Astrocyte (in vitro differentiated cells and primary cell): ENCODE measurements around the gene EPB41L4B. TPM values are rescaled to one million over a fixed set of nuclear protein-coding genes. Genes with fewer than 3 reads are reported as not detected.

Experiments used
- DNase-seq: peaks from one replicate; pipeline ENCODE4 v3.0.0-alpha.2; 2010; ENCODE audit warnings: low read depth
- FAIRE-seq: peaks from 2 replicates; lab custom pipeline; 2011; peaks lifted over from hg19 to GRCh38; lab: Jason Lieb, UNC
- H2AFZ ChIP-seq: 2 replicates; pipeline ENCODE4 v1.6.0; 2012; ENCODE audit warnings: low read depth, low read length, inconsistent platforms
- H3K27ac ChIP-seq: 2 replicates; pipeline ENCODE4 v1.5.1; 2011; ENCODE audit warnings: low read depth, low read length, inconsistent platforms
- H3K27me3 ChIP-seq: 2 replicates; pipeline ENCODE4 v1.6.0; 2011; ENCODE audit warnings: low read length, inconsistent platforms; ENCODE audit not compliant: insufficient read depth
- H3K36me3 ChIP-seq: 2 replicates; pipeline ENCODE4 v1.5.1; 2011; ENCODE audit warnings: low read length, inconsistent platforms; ENCODE audit not compliant: insufficient read depth
- H3K4me1 ChIP-seq: 2 replicates; pipeline ENCODE4 v1.5.1; 2011; ENCODE audit warnings: low read length, inconsistent platforms; ENCODE audit not compliant: insufficient read depth
- H3K4me2 ChIP-seq: 2 replicates; pipeline ENCODE4 v1.6.0; 2012; ENCODE audit warnings: low read length, inconsistent platforms
- H3K4me3 ChIP-seq: 2 replicates; pipeline ENCODE4 v1.5.1; 2011; ENCODE audit warnings: low read depth, mild to moderate bottlenecking, low read length, inconsistent platforms; ENCODE audit not compliant: insufficient read depth
- H3K79me2 ChIP-seq: 2 replicates; pipeline ENCODE4 v1.6.0; 2012; ENCODE audit warnings: mild to moderate bottlenecking, low read length, inconsistent platforms; ENCODE audit not compliant: insufficient read depth
- H3K9ac ChIP-seq: 2 replicates; pipeline ENCODE4 v1.6.0; 2012; ENCODE audit warnings: mild to moderate bottlenecking, low read length, inconsistent platforms
- H3K9me3 ChIP-seq: 2 replicates; pipeline ENCODE4 v1.5.1; 2012; ENCODE audit warnings: low read depth, mild to moderate bottlenecking, low read length, inconsistent platforms; ENCODE audit not compliant: insufficient read depth
- H4K20me1 ChIP-seq: 2 replicates; pipeline ENCODE4 v1.6.0; 2012; ENCODE audit warnings: low read length, inconsistent platforms; ENCODE audit not compliant: insufficient read depth
- H3K27ac Mint-ChIP-seq: one replicate; pipeline ENCODE4 v1.8.0; 2021; ENCODE audit warnings: mild to moderate bottlenecking, mixed read lengths; ENCODE audit not compliant: unreplicated experiment
- H3K27me3 Mint-ChIP-seq: one replicate; pipeline ENCODE4 v1.8.0; 2021; ENCODE audit warnings: low read depth, mixed read lengths; ENCODE audit not compliant: unreplicated experiment
- H3K36me3 Mint-ChIP-seq: one replicate; pipeline ENCODE4 v1.8.0; 2021; ENCODE audit warnings: low read depth, mixed read lengths; ENCODE audit not compliant: unreplicated experiment
- H3K4me1 Mint-ChIP-seq: one replicate; pipeline ENCODE4 v1.8.0; 2021; ENCODE audit warnings: low read depth, mixed read lengths; ENCODE audit not compliant: unreplicated experiment
- H3K4me3 Mint-ChIP-seq: one replicate; pipeline ENCODE4 v1.8.0; 2021; ENCODE audit warnings: mild to moderate bottlenecking, moderate library complexity, mixed read lengths; ENCODE audit not compliant: unreplicated experiment
- H3K9me3 Mint-ChIP-seq: one replicate; pipeline ENCODE4 v1.8.0; 2021; ENCODE audit warnings: mild to moderate bottlenecking, mixed read lengths; ENCODE audit not compliant: unreplicated experiment
- CTCF ChIP-seq: IDR thresholded peaks from 2 replicates; pipeline ENCODE4 v1.5.1; 2011; ENCODE audit warnings: low read depth, mild to moderate bottlenecking, inconsistent platforms, low read length, moderate library complexity; ENCODE audit not compliant: insufficient read depth
- EZH2 ChIP-seq: IDR thresholded peaks from 2 replicates; pipeline ENCODE4 v1.6.1; 2012; ENCODE audit warnings: mild to moderate bottlenecking, low read length, inconsistent platforms; ENCODE audit not compliant: insufficient read depth
- total RNA-seq: library from RNA; stranded (reverse); gene quantifications from 2 replicates; pipeline ENCODE4 v1.2.1, GENCODE V29; 2021

Gene EPB41L4B
- total RNA-seq, 1 donor from 2014 or later, result 2.0 TPM

GRCh38 chr9:109355564-109356297, 34.9 kb upstream of the EPB41L4B start:
- FAIRE-seq, result no peak
- H3K9me3 ChIP-seq, result no peaks in the 10 kb centered on the region
- H3K9ac ChIP-seq, result no peak overlapping the region
- peaks cover 2% of the 10 kb centered on the region for H3K36me3 Mint-ChIP-seq
- no peak overlapping the region for H3K4me3 ChIP-seq
- H3K27me3 ChIP-seq, result peaks cover 3% of the 10 kb centered on the region
- no peak overlapping the region for H3K27ac ChIP-seq
- H3K79me2 ChIP-seq, result no peaks in the 10 kb centered on the region
- no peaks in the 10 kb centered on the region for H4K20me1 ChIP-seq
- no peak overlapping the region for H3K4me2 ChIP-seq
- peaks cover 10% of the 10 kb centered on the region for H3K9me3 Mint-ChIP-seq
- H3K27ac Mint-ChIP-seq, result no peak overlapping the region
- no peaks in the 10 kb centered on the region for H3K4me1 Mint-ChIP-seq
- no peaks in the 10 kb centered on the region for H3K4me1 ChIP-seq
- no peak overlapping the region for H2AFZ ChIP-seq
- peaks cover 6% of the 10 kb centered on the region for H3K27me3 Mint-ChIP-seq
- no peak overlapping the region for H3K4me3 Mint-ChIP-seq
- TF ChIP-seq CTCF (no peak), EZH2 (no peak)
- no peak for DNase-seq
- no peaks in the 10 kb centered on the region for H3K36me3 ChIP-seq

GRCh38 chr9:109354190-109354589, 33.3 kb upstream of the EPB41L4B start:
- H3K9me3 Mint-ChIP-seq, result peaks cover 7% of the 10 kb centered on the region
- H2AFZ ChIP-seq, result no peak overlapping the region

More at GRCh38 chr9:109354190-109354589, 33.3 kb upstream of the EPB41L4B start:
- H3K9me3 ChIP-seq, result no peaks in the 10 kb centered on the region
- Mint-ChIP-seq H3K4me1 (peaks cover under 1% of the 10 kb centered on the region), H3K27me3 (peaks cover 6% of the 10 kb centered on the region), H3K27ac (no peak overlapping the region), H3K36me3 (peaks cover 2% of the 10 kb centered on the region), H3K4me3 (no peak overlapping the region)
- DNase-seq (no peak), FAIRE-seq (no peak)
- no peaks in the 10 kb centered on the region for H3K36me3 ChIP-seq
- no peak overlapping the region for H3K4me3 ChIP-seq
- no peak overlapping the region for H3K9ac ChIP-seq
- H3K27me3 ChIP-seq, result peaks cover 3% of the 10 kb centered on the region
- H3K27ac ChIP-seq, result no peak overlapping the region
- H3K4me2 ChIP-seq, result no peak overlapping the region
- no peaks in the 10 kb centered on the region for H4K20me1 ChIP-seq
- H3K79me2 ChIP-seq, result no peaks in the 10 kb centered on the region
- H3K4me1 ChIP-seq, result no peaks in the 10 kb centered on the region
- TF ChIP-seq EZH2, result no peak
- TF ChIP-seq CTCF, result no peak
